Aorta (tissue), 5 donors: Measurements from ENCODE around the gene SMARCD3. TPM values are rescaled to one million over a fixed set of nuclear protein-coding genes. Genes with fewer than 3 reads are reported as not detected.

Source experiments
- ATAC-seq: fragments of 200-7000 bp; cut with Tn5 transposase; one replicate; pipeline ENCODE4 v1.9.1; 2022; ENCODE audit warnings: moderate library complexity; ENCODE audit not compliant: low FRiP score
- DNase-seq, 2 donors: peaks; one replicate each; pipeline ENCODE4 v3.0.0-alpha.2; 2020
- H3K27ac ChIP-seq, 2 donors: one replicate each; pipeline ENCODE4 v1.5.1; 2013; ENCODE audit warnings: low read length in 2 of 2, mild to moderate bottlenecking in 2 of 2, moderate library complexity in 2 of 2, control low read depth in 1 of 2, inconsistent platforms in 1 of 2, low read depth in 1 of 2
- H3K27me3 ChIP-seq, 2 donors: one replicate each; pipeline ENCODE4 v1.6.1; 2013; ENCODE audit warnings: control low read depth in 1 of 2, low read length in 1 of 2, mild to moderate bottlenecking in 1 of 2, moderate library complexity in 1 of 2; ENCODE audit not compliant: insufficient read depth in 2 of 2, control insufficient read depth in 1 of 2
- H3K36me3 ChIP-seq, 2 donors: one replicate each; pipeline ENCODE4 v1.6.1; 2013; ENCODE audit warnings: control low read depth in 1 of 2, low read length in 1 of 2, mild to moderate bottlenecking in 1 of 2; ENCODE audit not compliant: insufficient read depth in 2 of 2, control insufficient read depth in 1 of 2
- H3K4me1 ChIP-seq, 2 donors: one replicate each; pipeline ENCODE4 v1.6.1; 2013; ENCODE audit warnings: low read length in 2 of 2, control low read depth in 1 of 2, mild to moderate bottlenecking in 1 of 2, moderate library complexity in 1 of 2; ENCODE audit not compliant: insufficient read depth in 2 of 2, control insufficient read depth in 1 of 2
- H3K4me3 ChIP-seq, 2 donors: one replicate each; pipeline ENCODE4 v1.5.1; 2013; ENCODE audit warnings: low read length in 2 of 2, control low read depth in 1 of 2, mild to moderate bottlenecking in 1 of 2
- H3K9me3 ChIP-seq: one replicate; pipeline ENCODE4 v1.6.1; 2013; ENCODE audit warnings: mild to moderate bottlenecking, low read length; ENCODE audit not compliant: control insufficient read depth
- WGBS, 2 donors: extraction: QIAGEN DNeasy Blood & Tissue Kit; methylation state at CpG; one replicate each; pipeline ENCODE4 v1.1.7; 2013; 5-methylcytosine and 5-hydroxymethylcytosine counted together
- intact Hi-C, 2 donors: fragments of 100-400 bp; cut with DNase I; formaldehyde crosslinking; loops; one replicate each; pipeline versions ENCODE4 v1.14.2 to v1.15.0; 2022
- polyA plus RNA-seq, 2 donors: library from polyadenylated mRNA; stranded (reverse); fragments of 200-250 nt; gene quantifications; one replicate each; pipeline ENCODE4 v1.2.3, GENCODE V29; 2013
- total RNA-seq, 2 donors: library from RNA; stranded (reverse); fragmentation: NEBNext Ultra II Directional; extraction: Animal tissue kit (Norgen Biotek cat#: 25700); gene quantifications; one replicate each; pipeline ENCODE4 v1.2.1, GENCODE V29; 2021
- donor health status: healthy with polysubstance abuse.
- donor health status: Bipolar disorder and iron deficiency.
- donor health status: DM: no; HTN: no; CAD: no.
- donor health status: DM: no; HTN: no; CAD: no.
- donor health status: DM: yes; HTN: yes; CAD: no.

Gene SMARCD3
- total and polyA plus RNA-seq, 4 donors, result 48.5 to 182 (median 68.4) TPM

DNA sequence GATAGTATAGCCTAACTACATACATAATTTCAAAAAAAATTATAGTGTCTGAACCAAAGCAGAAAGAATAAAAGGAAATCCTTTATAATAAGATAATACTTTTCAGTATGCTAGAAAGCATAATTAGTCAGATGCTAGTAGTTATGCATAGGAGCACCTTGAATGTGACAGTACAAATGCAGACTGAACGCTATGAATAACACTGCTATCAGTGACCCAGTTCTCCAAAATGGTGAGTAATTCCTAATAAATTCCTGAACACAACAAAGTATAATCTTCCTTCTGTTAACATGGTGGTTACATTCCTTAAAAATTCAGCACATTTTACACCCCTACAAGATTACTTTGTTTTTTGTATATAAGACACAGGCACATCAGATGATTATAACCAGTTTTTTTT is 17.4 kb downstream of the SMARCD3 start:
- no peaks in the 10 kb centered on the region for H3K4me1 ChIP-seq
- no peak overlapping the region for H3K4me3 ChIP-seq
- H3K27ac ChIP-seq, result no peak overlapping the region
- ATAC-seq (no peak), DNase-seq (no peak)
- 56 to 68% methylated on average over 1 of the region's 1 CpG for WGBS, 2 donors
- no peaks in the 10 kb centered on the region for H3K9me3 ChIP-seq
- no peaks in the 10 kb centered on the region for H3K27me3 ChIP-seq
- intact Hi-C loops, result no loop called here
- H3K36me3 ChIP-seq, result no peaks in the 10 kb centered on the region

DNA sequence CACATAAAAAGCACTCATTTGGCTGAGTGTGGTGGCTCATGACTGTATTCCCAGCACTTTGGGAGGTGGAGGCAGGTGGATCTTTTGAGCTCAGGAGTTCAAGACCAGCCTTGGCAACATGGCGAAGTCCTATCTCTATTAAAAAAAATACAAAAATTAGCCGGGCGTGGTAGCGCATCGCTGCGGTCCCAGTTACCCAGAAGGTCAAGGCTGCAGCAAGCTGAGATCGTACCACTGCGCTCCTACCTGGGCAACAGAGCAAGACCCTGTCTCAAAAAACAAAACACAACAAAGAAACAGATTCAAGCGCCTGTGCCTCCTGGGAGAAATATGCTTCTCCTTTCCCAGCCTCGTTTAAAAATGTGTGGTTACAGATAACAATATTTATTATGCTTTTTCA is 19.2 kb downstream of the SMARCD3 start:
- ATAC-seq (no peak), DNase-seq (no peak)
- H3K9me3 ChIP-seq, result no peaks in the 10 kb centered on the region
- 92 to 94% methylated on average over 10 of the region's 10 CpGs for WGBS, 2 donors
- H3K27ac ChIP-seq, result no peak overlapping the region
- H3K4me1 ChIP-seq, result no peaks in the 10 kb centered on the region
- H3K36me3 ChIP-seq, result peaks cover 0 to 2% of the 10 kb centered on the region in 2 donors
- H3K4me3 ChIP-seq, result no peak overlapping the region
- intact Hi-C loops, result no loop called here
- no peaks in the 10 kb centered on the region for H3K27me3 ChIP-seq

DNA sequence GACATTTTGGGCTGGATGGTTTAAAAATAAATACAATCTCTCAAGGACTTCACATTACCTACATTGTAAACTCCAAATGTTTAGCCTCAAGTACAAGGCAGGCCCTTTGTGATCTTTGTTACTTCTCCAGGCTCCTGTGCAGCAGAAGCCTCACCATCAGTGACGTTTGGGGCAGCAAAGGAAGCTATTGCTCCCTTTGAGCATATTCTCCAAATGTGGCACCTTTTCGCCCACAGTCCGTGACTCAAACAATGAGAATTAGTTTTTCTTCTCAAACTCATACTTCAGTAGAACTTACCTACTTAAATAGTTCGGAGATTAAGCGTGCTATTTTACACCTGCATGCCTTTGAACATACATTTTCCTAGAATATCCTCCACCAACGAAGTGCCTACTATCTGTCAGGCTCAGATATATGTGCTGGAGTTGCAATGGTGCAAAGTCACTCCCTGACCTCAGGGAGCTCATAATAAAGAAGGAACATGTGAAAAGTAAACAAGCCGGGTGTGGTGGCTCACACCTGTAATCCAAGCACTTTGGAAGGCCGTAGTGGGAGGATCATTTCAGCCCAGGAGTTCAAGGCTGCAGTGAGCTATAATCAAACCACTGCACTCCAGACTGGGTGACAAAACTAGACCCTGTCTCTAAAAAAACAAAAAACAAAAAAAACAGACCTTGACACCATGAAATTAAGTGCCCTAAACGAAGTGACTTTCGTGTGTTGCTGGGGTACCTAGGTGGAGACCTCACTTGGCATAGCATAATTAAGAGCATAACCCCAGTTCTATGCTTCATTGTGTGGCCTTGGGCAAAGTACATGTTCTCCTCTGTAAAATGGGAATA is 20.2 kb downstream of the SMARCD3 start:
- DNase-seq (no peak), ATAC-seq (no peak)
- Histone ChIP-seq H3K27me3 (no peaks in the 10 kb centered on the region), H3K36me3 (peaks cover 3 to 6% of the 10 kb centered on the region in 2 donors), H3K9me3 (no peaks in the 10 kb centered on the region), H3K4me1 (no peaks in the 10 kb centered on the region), H3K4me3 (peak overlapping the region in 1 of 2 donors; percentile 25), H3K27ac (peak overlapping the region; percentile 7 to 73)
- intact Hi-C loops, result no loop called here
- WGBS, 2 donors, result 56 to 61% methylated on average over 10 of the region's 10 CpGs

DNA sequence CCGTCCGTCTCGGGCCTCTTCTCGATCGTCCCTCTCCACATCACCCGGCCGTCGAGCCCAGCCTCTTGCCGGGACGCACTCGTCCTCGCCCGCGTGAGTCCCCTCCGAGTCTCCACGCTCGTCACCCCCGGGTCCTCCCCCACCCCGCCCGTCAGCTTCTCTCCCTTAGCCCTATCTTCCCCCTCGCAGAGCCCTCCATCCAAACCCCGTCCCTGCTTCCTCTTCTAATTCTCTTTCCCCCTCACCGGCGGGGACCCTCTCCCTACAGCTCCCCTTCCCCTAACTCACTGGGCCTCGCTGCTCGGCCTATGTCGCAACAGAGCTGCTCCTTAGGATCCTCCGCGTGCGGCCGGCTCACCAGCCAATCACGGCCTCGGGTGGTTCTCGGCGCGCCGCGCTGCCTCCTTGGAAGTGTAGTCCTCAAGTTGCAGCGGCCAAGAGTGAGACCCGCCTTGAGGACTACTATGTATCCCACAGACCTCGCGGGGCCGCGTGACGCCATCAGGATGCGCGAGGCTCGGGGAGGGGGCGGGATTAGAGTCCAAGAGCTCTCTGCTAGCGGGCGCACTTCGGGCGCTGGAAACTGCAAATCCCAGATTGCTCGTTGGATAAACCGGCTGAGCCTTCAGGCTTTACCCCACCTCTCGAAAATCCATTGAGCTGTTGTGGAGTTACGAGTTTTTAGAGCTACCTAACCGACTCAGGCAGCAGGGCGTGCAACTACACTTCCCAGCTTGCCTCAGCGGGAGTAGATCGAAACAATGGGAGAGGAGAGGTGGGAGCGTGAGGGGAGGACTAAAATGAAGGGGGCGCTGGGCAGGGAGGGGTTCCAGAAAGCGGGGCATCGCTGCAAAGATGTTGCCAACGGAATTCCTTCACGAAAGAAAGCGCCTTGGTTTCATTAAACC is 21.4 kb downstream of the SMARCD3 start, which contains the start of gene ABCF2:
Gene ABCF2, minus strand, starts transcription at position 331 of the 908 bp plus-strand sequence. CDS start 747 bp downstream, outside the sequence.
- DNase-seq (peak; percentile 100), ATAC-seq (peak; percentile 99)
- 0% methylated on average over 68 of the region's 68 CpGs for WGBS, 2 donors

DNA sequence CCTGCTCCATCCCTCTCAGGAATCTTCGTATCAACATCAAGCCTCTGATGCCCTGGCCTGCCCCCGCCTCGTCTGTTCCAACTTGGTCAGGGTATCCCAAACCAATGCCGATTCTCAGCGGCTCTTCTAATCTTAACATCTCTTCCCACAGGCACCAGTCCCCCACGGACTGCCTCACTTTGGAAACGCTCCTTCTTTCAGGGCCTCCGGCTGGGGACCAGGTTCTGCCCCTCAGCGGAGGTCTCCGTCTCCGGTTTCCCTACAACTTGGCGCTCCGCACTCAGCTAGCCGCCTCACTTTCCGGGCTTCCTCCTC is 22.0 kb downstream of the SMARCD3 start:
- 1 to 2% methylated on average over 15 of the region's 15 CpGs for WGBS, 2 donors
- DNase-seq (no peak), ATAC-seq (peak; percentile 16)
- Histone ChIP-seq H3K27ac (no peak overlapping the region), H3K36me3 (peaks cover 5 to 10% of the 10 kb centered on the region in 2 donors), H3K9me3 (no peaks in the 10 kb centered on the region), H3K4me3 (peak overlapping the region; percentile 50 to 61), H3K27me3 (no peaks in the 10 kb centered on the region), H3K4me1 (no peaks in the 10 kb centered on the region)
- intact Hi-C loops, result no loop called here

More for the DNA sequence above, 21.4 kb downstream of the SMARCD3 start, which contains the start of gene ABCF2:
- H3K9me3 ChIP-seq, result no peaks in the 10 kb centered on the region
- intact Hi-C loops, result no loop called here
- no peaks in the 10 kb centered on the region for H3K4me1 ChIP-seq
- peak within 1 kb of the TSS; percentile 7 to 73 for H3K27ac ChIP-seq
- H3K36me3 ChIP-seq, result peaks cover 5 to 8% of the 10 kb centered on the region in 2 donors
- no peaks in the 10 kb centered on the region for H3K27me3 ChIP-seq
- H3K4me3 ChIP-seq, result peak within 1 kb of the TSS; percentile 50 to 61

DNA sequence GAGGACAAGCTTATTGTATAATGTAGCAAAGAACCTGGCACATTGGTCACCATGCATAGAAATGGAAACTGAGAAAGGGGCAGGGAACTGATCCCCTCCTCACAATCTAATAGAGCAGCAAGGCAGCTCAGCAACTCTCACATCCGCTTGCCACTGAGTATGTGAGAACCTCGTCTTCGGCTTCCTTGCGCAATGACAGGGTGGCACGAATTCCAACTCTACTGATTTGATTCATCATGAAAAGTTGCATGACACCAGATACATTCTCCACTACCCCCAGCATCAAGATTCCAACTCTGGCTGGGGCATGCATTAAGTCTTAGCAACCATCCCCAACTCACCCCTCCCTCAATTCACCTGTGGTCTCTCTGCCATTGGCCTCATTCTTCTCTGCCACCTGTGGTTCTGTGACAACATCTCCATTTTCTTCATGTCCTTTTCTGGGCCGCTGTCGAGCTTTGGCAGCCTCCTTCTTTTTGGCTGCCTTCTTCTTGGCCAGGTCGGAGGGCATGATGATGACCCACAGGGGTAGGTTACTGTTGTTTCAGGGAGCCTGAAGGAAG is 22.5 kb downstream of the SMARCD3 start:
- intact Hi-C loops, result no loop called here
- peaks cover 5 to 11% of the 10 kb centered on the region in 2 donors for H3K36me3 ChIP-seq
- H3K27me3 ChIP-seq, result no peaks in the 10 kb centered on the region
- H3K4me3 ChIP-seq, result peak overlapping the region; percentile 50 to 61
- H3K27ac ChIP-seq, result no peak overlapping the region
- no peaks in the 10 kb centered on the region for H3K9me3 ChIP-seq
- no peak for ATAC-seq
- 61 to 64% methylated on average over 8 of the region's 8 CpGs for WGBS, 2 donors
- DNase-seq, result no peak
- no peaks in the 10 kb centered on the region for H3K4me1 ChIP-seq

DNA sequence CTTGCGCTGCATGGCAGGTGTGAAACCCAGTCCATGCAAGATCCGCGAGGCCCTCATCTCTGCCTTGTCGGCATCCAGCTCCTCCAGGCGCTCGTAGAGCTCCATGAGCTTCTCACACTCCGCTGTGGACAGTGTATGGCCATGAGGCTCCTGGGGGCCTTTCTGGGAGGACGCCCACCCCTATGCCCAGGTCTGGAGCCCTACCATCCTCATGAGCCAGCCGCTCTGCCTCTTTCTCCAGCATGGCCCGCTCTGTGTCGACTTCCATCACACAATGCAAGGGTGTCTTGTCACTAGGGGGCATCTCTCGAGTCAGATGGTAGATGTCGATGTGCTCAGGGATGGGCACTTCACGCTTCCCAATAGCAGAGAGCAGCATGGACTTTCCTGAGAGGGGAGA is 24.8 kb downstream of the SMARCD3 start:
- Histone ChIP-seq H3K4me1 (no peaks in the 10 kb centered on the region), H3K36me3 (peaks cover 5 to 13% of the 10 kb centered on the region in 2 donors), H3K27ac (no peak overlapping the region), H3K27me3 (no peaks in the 10 kb centered on the region), H3K9me3 (no peaks in the 10 kb centered on the region), H3K4me3 (no peak overlapping the region)
- ATAC-seq (no peak), DNase-seq (no peak)
- intact Hi-C loops, result no loop called here
- WGBS, 2 donors, result 93% methylated on average over 14 of the region's 14 CpGs

DNA sequence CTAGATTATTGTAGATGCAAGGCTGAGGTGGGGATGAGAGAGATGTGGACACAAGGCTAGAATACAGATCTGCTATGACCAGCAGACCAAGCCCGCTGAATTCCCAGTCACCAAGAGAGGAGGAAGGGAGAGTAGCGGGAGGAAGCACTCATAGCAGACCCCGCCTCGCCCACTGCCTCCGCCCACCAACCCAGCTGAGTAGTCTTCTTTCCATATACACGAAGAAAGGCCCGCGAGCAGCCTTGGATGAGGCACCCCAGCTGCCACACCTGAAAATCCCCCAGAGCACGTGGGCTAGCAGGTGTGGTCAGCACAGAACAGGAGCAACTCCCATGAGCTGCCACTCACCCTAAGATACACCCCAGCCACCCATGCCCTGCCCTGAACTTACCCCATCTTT is 30.3 kb downstream of the SMARCD3 start:
- Histone ChIP-seq H3K27me3 (no peaks in the 10 kb centered on the region), H3K4me3 (no peak overlapping the region), H3K27ac (no peak overlapping the region), H3K36me3 (peaks cover 1 to 22% of the 10 kb centered on the region in 2 donors), H3K9me3 (no peaks in the 10 kb centered on the region), H3K4me1 (no peaks in the 10 kb centered on the region)
- intact Hi-C loops, result no loop called here
- 94% methylated on average over 9 of the region's 9 CpGs for WGBS, 2 donors
- DNase-seq, result no peak
- no peak for ATAC-seq
